NCI-H146 treated with DMSO at 0.1 percent for 48 hours (cell line): ENCODE measurements around the gene SIM2.

Experiments
- DNase-seq: peaks from one replicate; lab custom pipeline; 2025; ENCODE audit not compliant: unreplicated experiment; lab: John Stamatoyannopoulos, UW

Gene SIM2

GRCh38 chr21:36699546-36700294 is 805 bp downstream of the SIM2 start:
- no peak for DNase-seq

GRCh38 chr21:36700295-36700970 is 1.5 kb downstream of the SIM2 start:
- DNase-seq: no peak

GRCh38 chr21:36700971-36701755 is 2.2 kb downstream of the SIM2 start:
- DNase-seq: no peak

- no peak for DNase-seq
Observed at GRCh38 chr21:36701756-36702621, 3.1 kb downstream of the SIM2 start.

- no peak for DNase-seq
Observed at GRCh38 chr21:36702622-36702968, 3.7 kb downstream of the SIM2 start.

GRCh38 chr21:36703123-36703522 is 4.2 kb downstream of the SIM2 start:
- DNase-seq: no peak

GRCh38 chr21:36703626-36704280 is 4.8 kb downstream of the SIM2 start:
- no peak for DNase-seq

- no peak for DNase-seq
Observed at GRCh38 chr21:36704281-36704957, 5.5 kb downstream of the SIM2 start.

- DNase-seq: no peak
Observed at GRCh38 chr21:36704958-36705678, 6.2 kb downstream of the SIM2 start.

GRCh38 chr21:36705679-36706481 is 7.0 kb downstream of the SIM2 start:
- no peak for DNase-seq

GRCh38 chr21:36706482-36706852 is 7.6 kb downstream of the SIM2 start:
- no peak for DNase-seq

- no peak for DNase-seq
Observed at GRCh38 chr21:36706951-36707762, 8.2 kb downstream of the SIM2 start.

GRCh38 chr21:36707763-36708285 is 8.9 kb downstream of the SIM2 start:
- DNase-seq: no peak

- DNase-seq: no peak
Observed at GRCh38 chr21:36708286-36709029, 9.5 kb downstream of the SIM2 start.

- DNase-seq: no peak
Observed at GRCh38 chr21:36709030-36709867, 10.3 kb downstream of the SIM2 start.
